GM23338 (cell line): ENCODE results near the gene THSD4. TPM values are rescaled to one million over a fixed set of nuclear protein-coding genes. Genes with fewer than 3 reads are reported as not detected.

Experiments
- ATAC-seq: fragments of 200-7000 bp; cut with Tn5 transposase; 3 replicates; pipeline ENCODE4 v1.9.1; 2020
- DNase-seq: peaks from one replicate; pipeline ENCODE4 v3.0.0-alpha.2; 2015; ENCODE audit warnings: low spot score
- H2AFZ ChIP-seq: fragments of 200-600 bp; sonication (generic); 2 replicates; pipeline ENCODE4 v1.8.0; 2016; ENCODE audit warnings: antibody characterized with exemption, mild to moderate bottlenecking, moderate library complexity
- H3F3A ChIP-seq: fragments of 200-600 bp; sonication (generic); replicated peaks from 2 replicates; pipeline ENCODE4 v1.8.0; 2017; ENCODE audit warnings: antibody characterized with exemption, mixed run types, low read depth
- H3K27ac ChIP-seq: fragments of 200-600 bp; sonication (generic); 2 replicates; pipeline ENCODE4 v1.6.1; 2016; ENCODE audit warnings: low read depth
- H3K27me3 ChIP-seq: fragments of 200-600 bp; sonication (generic); 2 replicates; pipeline ENCODE4 v1.8.0; 2016; ENCODE audit warnings: mild to moderate bottlenecking, mixed run types, moderate library complexity; ENCODE audit not compliant: insufficient read depth
- H3K36me3 ChIP-seq: fragments of 200-600 bp; sonication (generic); 2 replicates; pipeline ENCODE4 v1.8.0; 2016; ENCODE audit warnings: mild to moderate bottlenecking; ENCODE audit not compliant: insufficient read depth
- H3K4me1 ChIP-seq: fragments of 200-600 bp; sonication (generic); 2 replicates; pipeline ENCODE4 v1.8.0; 2016; ENCODE audit warnings: mild to moderate bottlenecking, moderate library complexity; ENCODE audit not compliant: insufficient read depth
- H3K4me2 ChIP-seq: fragments of 200-600 bp; sonication (generic); 2 replicates; pipeline ENCODE4 v1.7.1; 2017; ENCODE audit warnings: mixed run types
- H3K4me3 ChIP-seq: fragments of 200-600 bp; sonication (generic); 2 replicates; pipeline ENCODE4 v1.6.1; 2016; ENCODE audit warnings: mixed run types
- H3K79me2 ChIP-seq: fragments of 200-600 bp; sonication (generic); replicated peaks from 2 replicates; pipeline ENCODE4 v1.8.0; 2017; ENCODE audit warnings: mild to moderate bottlenecking; ENCODE audit not compliant: insufficient read depth
- H3K9me2 ChIP-seq: fragments of 200-600 bp; sonication (generic); 2 replicates; pipeline ENCODE4 v1.8.0; 2017; ENCODE audit not compliant: insufficient read depth
- H4K20me1 ChIP-seq: fragments of 200-600 bp; sonication (generic); replicated peaks from 2 replicates; pipeline ENCODE4 v1.8.0; 2017; ENCODE audit warnings: mild to moderate bottlenecking; ENCODE audit not compliant: insufficient read depth
- H3K27ac Mint-ChIP-seq: 2 replicates; pipeline ENCODE4 v1.8.0; 2020; ENCODE audit warnings: inconsistent platforms, mild to moderate bottlenecking, moderate library complexity, mixed read lengths
- H3K27me3 Mint-ChIP-seq: 3 replicates; pipeline ENCODE4 v1.8.0; 2022; ENCODE audit warnings: low read depth, mild to moderate bottlenecking, moderate library complexity, mixed read lengths, inconsistent platforms; ENCODE audit not compliant: insufficient read depth, poor library complexity
- H3K36me3 Mint-ChIP-seq: 3 replicates; pipeline ENCODE4 v1.8.0; 2021; ENCODE audit warnings: low read depth, mild to moderate bottlenecking, inconsistent platforms, moderate library complexity, mixed read lengths
- H3K4me1 Mint-ChIP-seq: 3 replicates; pipeline ENCODE4 v1.8.0; 2020; ENCODE audit warnings: mild to moderate bottlenecking, inconsistent platforms, mixed read lengths
- H3K4me3 Mint-ChIP-seq: 3 replicates; pipeline ENCODE4 v1.8.0; 2021; ENCODE audit warnings: moderate library complexity, mild to moderate bottlenecking, inconsistent platforms, mixed read lengths
- H3K9me3 Mint-ChIP-seq: 3 replicates; pipeline ENCODE4 v1.8.0; 2020; ENCODE audit warnings: moderate library complexity, mild to moderate bottlenecking, inconsistent platforms, mixed read lengths
- CREB1 ChIP-seq: fragments of 250-450 bp; sonication (Bioruptor Pico); IDR thresholded peaks from 2 replicates; pipeline ENCODE4 v1.5.0; 2020; ENCODE audit warnings: low read depth, mild to moderate bottlenecking, moderate library complexity
- EZH2 ChIP-seq: fragments of 200-600 bp; sonication (generic); IDR thresholded peaks from one replicate; pipeline ENCODE4 v1.8.0; 2017; ENCODE audit warnings: antibody characterized with exemption, mild to moderate bottlenecking, low read depth; ENCODE audit not compliant: unreplicated experiment
- JUNB ChIP-seq: IDR thresholded peaks from one replicate; pipeline ENCODE4 v1.6.1; 2016; ENCODE audit warnings: antibody characterized with exemption; ENCODE audit not compliant: unreplicated experiment
- POLR2AphosphoS5 ChIP-seq: IDR thresholded peaks from 2 replicates; pipeline ENCODE4 v1.6.1; 2016; ENCODE audit warnings: antibody characterized with exemption, low read depth
- STAT1 ChIP-seq: IDR thresholded peaks from one replicate; pipeline ENCODE4 v1.6.1; 2016; ENCODE audit warnings: antibody characterized with exemption; ENCODE audit not compliant: unreplicated experiment
- ZNF114 ChIP-seq: fragments of 250-450 bp; sonication (Bioruptor Pico); IDR thresholded peaks from 2 replicates; pipeline ENCODE4 v1.5.0; 2020; ENCODE audit warnings: mild to moderate bottlenecking, moderate library complexity
- ZNF331 ChIP-seq: fragments of 250-450 bp; sonication (Bioruptor Pico); IDR thresholded peaks from 2 replicates; pipeline ENCODE4 v1.5.0; 2020; ENCODE audit warnings: low read depth, mild to moderate bottlenecking, moderate library complexity
- polyA plus RNA-seq: library from polyadenylated mRNA; unstranded; fragments of >200 nt; fragmentation: Nextera tagmentation; extraction: Ambion mirVana; gene quantifications from 2 replicates; pipeline ENCODE4 v1.2.1, GENCODE V29; 2016
- total RNA-seq: library from RNA; depleted of rRNA; stranded (reverse); fragments of >200 nt; shearing (Covaris generic); gene quantifications from 2 replicates; pipeline ENCODE4 v1.2.3, GENCODE V29; 2014
- TF ChIP-seq, protein P1 (sequence below): fragments of 250-450 bp; sonication (Bioruptor Pico); IDR thresholded peaks from 2 replicates; pipeline ENCODE4 v1.5.0; 2020; ENCODE audit warnings: mild to moderate bottlenecking, moderate library complexity

Gene THSD4
- total and polyA plus RNA-seq, 2 experiments from 2014 or later = 2.0 to 7.4 TPM

DNA sequence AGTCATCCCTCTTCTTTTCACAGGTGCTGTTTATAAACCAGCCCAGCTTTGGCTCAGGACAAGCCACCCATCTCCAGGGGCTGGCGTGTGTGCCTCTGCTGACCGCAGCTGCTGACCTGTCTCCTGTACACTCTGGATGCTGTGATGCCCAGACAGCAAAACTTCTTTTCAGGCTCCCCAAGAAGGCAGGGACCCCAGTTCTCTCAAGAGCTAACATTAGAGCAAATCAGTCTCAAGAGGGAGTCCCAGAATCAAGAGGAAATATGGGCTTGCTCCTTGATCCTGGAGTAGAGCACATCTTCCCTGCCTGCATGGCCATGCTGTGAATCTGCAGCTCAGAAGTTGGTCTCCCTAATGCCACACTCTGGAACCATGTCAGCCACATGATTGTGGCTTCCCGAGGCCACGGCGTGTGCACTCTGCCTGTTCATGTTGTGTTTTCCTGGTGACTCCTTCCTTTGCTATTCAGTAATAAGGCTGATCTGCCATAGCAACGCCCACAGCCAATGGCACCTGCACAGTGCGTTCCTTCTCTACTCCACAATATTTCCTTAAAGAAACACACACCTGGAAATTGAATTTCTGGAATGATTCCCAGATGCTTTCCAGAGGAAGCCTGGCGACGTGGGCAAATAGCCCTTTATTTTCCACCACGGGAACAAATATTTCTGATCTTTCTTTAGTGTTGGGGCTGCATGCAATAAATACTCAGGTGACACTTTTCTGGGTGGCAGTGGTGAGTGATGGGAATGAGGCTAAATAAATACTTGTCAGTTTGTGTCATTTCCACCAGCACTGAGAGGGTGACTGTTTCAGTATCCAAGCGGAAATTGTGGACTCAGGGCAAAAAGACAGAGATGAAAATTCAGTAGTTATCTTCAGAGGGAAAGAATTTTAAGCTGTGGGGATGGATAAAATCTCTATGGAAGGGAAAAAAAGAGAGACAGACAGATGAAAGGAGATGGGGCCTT, 21.9 kb upstream of the THSD4 start:
- Histone ChIP-seq H2AFZ (no peak overlapping the region), H3K79me2 (no peaks in the 10 kb centered on the region), H3F3A (no peaks in the 10 kb centered on the region), H3K9me2 (no peaks in the 10 kb centered on the region), H3K27ac (no peak overlapping the region), H4K20me1 (no peaks in the 10 kb centered on the region), H3K4me3 (no peak overlapping the region), H3K4me2 (no peak overlapping the region), H3K4me1 (no peaks in the 10 kb centered on the region), H3K27me3 (0 out of 2 replicates have a peak, but pooled peaks cover 2% of the 10 kb centered on the region), H3K36me3 (no peaks in the 10 kb centered on the region; the same call in 1 of the 2 replicates)
- no peaks in the 10 kb centered on the region for H3K4me1 Mint-ChIP-seq
- DNase-seq (no peak), ATAC-seq (no peak)
- peaks cover 8% of the 10 kb centered on the region for H3K9me3 Mint-ChIP-seq
- H3K27me3 Mint-ChIP-seq = peaks cover 5% of the 10 kb centered on the region
- no peaks in the 10 kb centered on the region; the same call in 2 of the 3 replicates for H3K36me3 Mint-ChIP-seq
- TF ChIP-seq POLR2AphosphoS5 (no peak), EZH2 (no peak), ZNF331 (no peak), STAT1 (no peak), JUNB (no peak), CREB1 (CRISPR knock-in tag) (no peak), ZNF114 (CRISPR knock-in tag) (no peak)
- TF ChIP-seq, protein P1, sequence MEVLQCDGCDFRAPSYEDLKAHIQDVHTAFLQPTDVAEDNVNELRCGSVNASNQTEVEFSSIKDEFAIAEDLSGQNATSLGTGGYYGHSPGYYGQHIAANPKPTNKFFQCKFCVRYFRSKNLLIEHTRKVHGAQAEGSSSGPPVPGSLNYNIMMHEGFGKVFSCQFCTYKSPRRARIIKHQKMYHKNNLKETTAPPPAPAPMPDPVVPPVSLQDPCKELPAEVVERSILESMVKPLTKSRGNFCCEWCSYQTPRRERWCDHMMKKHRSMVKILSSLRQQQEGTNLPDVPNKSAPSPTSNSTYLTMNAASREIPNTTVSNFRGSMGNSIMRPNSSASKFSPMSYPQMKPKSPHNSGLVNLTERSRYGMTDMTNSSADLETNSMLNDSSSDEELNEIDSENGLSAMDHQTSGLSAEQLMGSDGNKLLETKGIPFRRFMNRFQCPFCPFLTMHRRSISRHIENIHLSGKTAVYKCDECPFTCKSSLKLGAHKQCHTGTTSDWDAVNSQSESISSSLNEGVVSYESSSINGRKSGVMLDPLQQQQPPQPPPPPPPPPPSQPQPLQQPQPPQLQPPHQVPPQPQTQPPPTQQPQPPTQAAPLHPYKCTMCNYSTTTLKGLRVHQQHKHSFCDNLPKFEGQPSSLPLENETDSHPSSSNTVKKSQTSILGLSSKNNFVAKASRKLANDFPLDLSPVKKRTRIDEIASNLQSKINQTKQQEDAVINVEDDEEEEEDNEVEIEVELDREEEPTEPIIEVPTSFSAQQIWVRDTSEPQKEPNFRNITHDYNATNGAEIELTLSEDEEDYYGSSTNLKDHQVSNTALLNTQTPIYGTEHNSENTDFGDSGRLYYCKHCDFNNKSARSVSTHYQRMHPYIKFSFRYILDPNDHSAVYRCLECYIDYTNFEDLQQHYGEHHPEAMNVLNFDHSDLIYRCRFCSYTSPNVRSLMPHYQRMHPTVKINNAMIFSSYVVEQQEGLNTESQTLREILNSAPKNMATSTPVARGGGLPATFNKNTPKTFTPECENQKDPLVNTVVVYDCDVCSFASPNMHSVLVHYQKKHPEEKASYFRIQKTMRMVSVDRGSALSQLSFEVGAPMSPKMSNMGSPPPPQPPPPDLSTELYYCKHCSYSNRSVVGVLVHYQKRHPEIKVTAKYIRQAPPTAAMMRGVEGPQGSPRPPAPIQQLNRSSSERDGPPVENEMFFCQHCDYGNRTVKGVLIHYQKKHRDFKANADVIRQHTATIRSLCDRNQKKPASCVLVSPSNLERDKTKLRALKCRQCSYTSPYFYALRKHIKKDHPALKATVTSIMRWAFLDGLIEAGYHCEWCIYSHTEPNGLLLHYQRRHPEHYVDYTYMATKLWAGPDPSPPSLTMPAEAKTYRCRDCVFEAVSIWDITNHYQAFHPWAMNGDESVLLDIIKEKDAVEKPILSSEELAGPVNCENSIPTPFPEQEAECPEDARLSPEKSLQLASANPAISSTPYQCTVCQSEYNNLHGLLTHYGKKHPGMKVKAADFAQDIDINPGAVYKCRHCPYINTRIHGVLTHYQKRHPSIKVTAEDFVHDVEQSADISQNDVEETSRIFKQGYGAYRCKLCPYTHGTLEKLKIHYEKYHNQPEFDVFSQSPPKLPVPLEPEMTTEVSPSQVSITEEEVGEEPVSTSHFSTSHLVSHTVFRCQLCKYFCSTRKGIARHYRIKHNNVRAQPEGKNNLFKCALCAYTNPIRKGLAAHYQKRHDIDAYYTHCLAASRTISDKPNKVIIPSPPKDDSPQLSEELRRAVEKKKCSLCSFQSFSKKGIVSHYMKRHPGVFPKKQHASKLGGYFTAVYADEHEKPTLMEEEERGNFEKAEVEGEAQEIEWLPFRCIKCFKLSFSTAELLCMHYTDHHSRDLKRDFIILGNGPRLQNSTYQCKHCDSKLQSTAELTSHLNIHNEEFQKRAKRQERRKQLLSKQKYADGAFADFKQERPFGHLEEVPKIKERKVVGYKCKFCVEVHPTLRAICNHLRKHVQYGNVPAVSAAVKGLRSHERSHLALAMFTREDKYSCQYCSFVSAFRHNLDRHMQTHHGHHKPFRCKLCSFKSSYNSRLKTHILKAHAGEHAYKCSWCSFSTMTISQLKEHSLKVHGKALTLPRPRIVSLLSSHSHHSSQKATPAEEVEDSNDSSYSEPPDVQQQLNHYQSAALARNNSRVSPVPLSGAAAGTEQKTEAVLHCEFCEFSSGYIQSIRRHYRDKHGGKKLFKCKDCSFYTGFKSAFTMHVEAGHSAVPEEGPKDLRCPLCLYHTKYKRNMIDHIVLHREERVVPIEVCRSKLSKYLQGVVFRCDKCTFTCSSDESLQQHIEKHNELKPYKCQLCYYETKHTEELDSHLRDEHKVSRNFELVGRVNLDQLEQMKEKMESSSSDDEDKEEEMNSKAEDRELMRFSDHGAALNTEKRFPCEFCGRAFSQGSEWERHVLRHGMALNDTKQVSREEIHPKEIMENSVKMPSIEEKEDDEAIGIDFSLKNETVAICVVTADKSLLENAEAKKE (CRISPR knock-in tag) = no peak
- H3K4me3 Mint-ChIP-seq = no peak overlapping the region
- no peak overlapping the region for H3K27ac Mint-ChIP-seq
